C4-2B (cell line): ENCODE results near the gene AKNA.

Experiments
- H3K27ac ChIP-seq: fragments of 450-650 bp; 2 replicates; pipeline ENCODE4 v1.5.1; 2017
- ZFX ChIP-seq: fragments of 450-650 bp; IDR thresholded peaks from 2 replicates; pipeline ENCODE4 v1.6.1; 2017
- TF ChIP-seq, protein P1 (sequence below): fragments of 450-650 bp; conservative IDR thresholded peaks from 2 replicates; pipeline ENCODE4 v1.5.1; 2017; ENCODE audit warnings: mild to moderate bottlenecking

The AKNA gene

DNA sequence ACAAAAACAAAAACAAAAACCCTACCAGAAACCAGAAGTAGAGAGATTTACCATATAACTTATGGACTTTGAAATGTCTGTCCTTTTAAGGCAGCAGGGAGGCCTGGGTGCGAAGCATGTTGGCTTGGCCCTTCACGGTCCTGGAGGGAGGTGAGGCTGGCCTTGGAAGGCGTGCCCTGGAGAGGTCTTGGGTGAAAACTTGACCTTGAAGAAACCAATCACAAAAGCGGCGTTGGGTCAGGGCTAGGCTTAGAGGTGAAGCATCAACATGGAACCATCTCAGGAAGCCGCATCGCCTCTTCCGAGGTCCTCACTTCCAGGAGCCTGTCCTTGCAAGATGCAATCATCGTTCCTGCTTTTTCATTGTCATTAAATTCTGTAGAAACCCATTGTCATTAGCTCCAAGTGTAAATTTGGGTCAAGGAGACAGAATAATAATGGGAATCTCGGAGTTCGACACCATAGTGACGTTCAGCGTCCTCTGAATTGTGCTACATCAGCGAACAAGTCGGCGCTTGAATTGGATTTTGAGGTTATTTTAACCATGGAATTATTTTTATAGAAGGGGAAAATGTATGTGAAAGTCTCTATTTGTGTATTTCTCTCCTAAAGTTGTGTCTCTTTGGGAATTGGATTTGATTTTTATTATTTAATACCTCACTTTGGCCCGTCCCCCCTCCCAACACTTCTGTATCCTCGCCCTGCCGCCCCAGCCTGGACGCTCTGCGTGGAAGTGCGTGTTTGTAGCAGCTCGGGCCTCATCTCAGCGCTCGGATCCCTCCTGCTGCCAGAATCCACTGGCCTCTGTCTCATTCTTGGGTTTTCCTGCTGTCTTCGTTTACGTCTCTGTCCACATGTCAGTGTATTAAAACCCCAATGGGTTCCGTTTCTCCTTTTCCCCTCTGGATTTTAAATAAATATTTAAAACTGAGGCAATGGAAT is 75.9 kb downstream of the AKNA start:
- TF ChIP-seq, protein P1, sequence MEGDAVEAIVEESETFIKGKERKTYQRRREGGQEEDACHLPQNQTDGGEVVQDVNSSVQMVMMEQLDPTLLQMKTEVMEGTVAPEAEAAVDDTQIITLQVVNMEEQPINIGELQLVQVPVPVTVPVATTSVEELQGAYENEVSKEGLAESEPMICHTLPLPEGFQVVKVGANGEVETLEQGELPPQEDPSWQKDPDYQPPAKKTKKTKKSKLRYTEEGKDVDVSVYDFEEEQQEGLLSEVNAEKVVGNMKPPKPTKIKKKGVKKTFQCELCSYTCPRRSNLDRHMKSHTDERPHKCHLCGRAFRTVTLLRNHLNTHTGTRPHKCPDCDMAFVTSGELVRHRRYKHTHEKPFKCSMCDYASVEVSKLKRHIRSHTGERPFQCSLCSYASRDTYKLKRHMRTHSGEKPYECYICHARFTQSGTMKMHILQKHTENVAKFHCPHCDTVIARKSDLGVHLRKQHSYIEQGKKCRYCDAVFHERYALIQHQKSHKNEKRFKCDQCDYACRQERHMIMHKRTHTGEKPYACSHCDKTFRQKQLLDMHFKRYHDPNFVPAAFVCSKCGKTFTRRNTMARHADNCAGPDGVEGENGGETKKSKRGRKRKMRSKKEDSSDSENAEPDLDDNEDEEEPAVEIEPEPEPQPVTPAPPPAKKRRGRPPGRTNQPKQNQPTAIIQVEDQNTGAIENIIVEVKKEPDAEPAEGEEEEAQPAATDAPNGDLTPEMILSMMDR = no peak
- no peak for TF ChIP-seq ZFX
- no peak overlapping the region for H3K27ac ChIP-seq

DNA sequence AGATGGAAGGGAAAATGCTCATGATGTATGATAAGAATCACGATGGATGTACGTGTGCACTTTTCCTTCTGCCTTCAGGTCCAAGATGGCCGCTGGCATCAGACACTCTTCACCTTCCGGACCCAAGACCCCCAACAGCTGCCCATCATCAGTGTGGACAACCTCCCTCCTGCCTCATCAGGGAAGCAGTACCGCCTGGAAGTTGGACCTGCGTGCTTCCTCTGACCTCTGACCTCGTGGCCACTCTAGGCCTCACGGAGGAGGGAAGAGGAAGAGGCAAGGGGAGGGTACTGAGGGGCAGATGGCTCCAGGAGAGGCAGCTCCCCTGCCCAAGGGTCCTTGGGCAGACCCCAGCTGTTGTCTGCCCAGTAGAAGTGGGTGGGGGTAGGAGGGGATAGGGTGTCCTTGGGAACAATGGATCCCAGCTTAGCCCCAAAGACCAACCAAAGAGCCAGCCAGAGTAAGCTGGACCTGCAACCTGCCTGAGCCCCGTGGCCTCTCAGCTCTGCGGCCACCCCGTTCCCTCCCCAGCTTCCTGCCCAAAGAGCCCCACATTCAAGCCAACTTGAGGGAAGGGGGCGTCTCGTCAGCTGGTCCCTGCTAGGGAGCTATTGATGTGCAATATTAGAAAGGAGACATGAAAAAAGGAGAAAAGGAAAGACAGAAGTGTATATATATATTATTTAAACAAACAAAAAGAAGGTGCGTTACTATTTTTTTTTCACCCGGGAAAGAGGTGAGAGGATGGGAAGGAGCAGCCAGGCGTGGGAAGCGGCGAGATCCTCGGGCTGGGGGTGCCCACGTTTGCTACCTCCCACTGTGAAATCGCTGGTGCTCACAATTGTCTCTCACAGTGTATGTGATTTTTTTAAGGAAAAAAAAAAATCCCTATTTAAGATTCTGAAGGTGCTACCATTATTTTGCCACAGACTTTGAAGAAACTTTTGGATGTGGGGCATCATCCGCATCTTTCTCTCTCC is 77.0 kb downstream of the AKNA start:
- TF ChIP-seq ZFX = no peak
- TF ChIP-seq, protein P1 = no peak
- H3K27ac ChIP-seq = no peak overlapping the region

DNA sequence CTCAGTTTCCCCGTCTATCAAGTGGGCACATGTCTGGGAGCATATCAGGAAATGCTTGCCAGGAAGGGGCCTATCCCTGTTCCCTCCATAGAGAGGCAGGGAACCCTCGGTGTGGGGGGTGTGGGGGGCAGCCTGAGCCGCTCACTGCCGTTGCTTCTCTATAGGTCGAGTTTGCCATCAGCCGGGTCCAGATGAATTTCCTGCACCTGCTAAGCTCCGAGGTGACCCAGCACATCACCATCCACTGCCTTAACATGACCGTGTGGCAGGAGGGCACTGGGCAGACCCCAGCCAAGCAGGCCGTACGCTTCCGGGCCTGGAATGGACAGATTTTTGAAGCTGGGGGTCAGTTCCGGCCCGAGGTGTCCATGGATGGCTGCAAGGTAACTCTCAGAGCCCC is 78.7 kb downstream of the AKNA start:
- TF ChIP-seq, protein P1 = no peak
- TF ChIP-seq ZFX = no peak
- no peak overlapping the region for H3K27ac ChIP-seq

DNA sequence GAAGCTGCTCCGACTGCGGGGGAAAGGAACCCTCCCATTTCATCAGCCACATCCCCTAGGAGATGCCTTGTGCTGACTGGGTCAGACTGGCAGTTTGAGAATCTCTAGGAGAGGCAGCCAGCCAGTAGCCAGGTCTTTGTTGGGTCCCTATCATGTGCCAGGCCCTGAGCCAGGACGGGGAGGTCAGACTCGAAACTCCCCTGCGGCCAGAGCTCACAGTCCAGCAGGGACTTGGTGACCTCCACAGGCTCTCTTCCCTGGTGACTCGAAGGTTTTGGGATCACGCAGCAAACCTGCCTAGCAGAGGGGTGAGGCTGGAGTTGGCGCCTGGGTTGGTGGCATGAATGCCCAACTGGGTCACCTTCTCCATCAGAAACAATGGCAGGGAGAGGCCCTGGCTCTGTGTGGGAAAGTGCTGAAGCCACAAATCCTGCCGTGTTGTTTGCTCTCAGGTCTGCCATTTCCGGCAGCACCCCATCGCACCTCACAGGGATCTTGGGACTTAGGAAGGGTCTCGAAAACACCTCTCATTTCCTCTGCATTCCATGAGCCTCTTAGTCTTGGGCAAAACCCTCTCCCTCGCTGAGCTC is 79.3 kb downstream of the AKNA start:
- no peak overlapping the region for H3K27ac ChIP-seq
- TF ChIP-seq, protein P1 = no peak

DNA sequence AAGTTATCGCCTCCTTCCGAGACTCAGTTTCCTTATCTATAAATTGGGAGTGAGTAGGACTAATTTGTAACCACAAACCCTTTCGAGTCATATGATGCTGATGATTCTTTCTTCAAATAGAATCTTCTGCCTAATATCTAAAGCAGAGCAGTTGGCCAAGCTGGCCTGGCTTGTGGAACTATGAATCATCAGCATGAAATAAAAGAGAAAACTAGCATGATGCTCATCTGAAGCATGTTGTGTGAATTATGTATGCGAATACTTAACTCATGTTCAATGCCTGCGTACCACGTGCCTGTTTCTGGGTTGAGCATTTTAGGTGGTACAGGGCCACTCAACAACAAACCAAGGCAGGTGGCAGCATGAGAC is 79.9 kb downstream of the AKNA start:
- TF ChIP-seq, protein P1 = no peak
- TF ChIP-seq ZFX = no peak
- H3K27ac ChIP-seq = no peak overlapping the region

DNA sequence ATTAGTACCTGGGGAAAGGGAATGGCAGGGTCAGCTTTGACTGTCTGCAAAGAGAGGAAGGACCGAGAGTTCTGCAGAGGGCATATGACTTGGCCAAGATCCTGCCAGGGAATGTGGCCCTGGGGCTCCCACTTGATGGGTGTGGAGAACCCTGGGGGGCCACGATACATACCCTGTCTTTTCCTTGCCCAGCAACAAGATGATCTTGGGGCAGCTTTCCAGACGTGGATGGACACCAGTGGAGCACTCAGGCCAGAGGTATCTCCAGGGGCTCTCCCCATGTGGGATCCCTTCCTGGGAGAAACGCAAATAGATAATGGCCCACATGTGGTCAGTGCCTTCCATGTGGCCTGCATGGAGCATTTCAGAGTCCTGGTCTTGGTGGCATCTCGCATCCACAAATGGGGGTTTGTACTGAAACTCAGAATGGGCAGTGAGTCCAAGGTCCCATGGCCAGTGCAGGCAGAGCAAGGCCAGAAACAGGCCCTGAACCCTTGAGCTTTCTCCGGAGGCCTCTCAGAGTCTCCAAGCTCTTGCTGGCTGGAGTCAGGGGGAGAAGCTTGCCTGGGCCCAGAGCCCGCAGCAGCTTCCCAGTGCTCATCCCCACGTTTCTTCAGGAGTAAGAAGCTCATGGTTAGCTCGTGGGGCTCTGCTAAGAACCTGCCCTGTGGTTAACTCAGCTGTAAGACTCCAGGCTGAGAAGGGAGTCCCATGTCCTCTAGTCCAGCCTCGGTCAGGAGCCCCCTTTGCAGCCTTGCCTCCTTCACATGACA is 83.2 kb downstream of the AKNA start:
- no peak overlapping the region for H3K27ac ChIP-seq
- TF ChIP-seq, protein P1 = no peak
- TF ChIP-seq ZFX = no peak
